NCI-H2081 (cell line): ENCODE data around the gene LSM12.
"Not testable (repeated sequence)": the region's sequence is repeated elsewhere in the genome, so short reads cannot be mapped to it uniquely, and the experiment has no call there.

Source experiments
- DNase-seq, 2 experiments: peaks; one replicate each; lab custom pipeline; 2025; lab: John Stamatoyannopoulos, UW

Gene LSM12

DNA sequence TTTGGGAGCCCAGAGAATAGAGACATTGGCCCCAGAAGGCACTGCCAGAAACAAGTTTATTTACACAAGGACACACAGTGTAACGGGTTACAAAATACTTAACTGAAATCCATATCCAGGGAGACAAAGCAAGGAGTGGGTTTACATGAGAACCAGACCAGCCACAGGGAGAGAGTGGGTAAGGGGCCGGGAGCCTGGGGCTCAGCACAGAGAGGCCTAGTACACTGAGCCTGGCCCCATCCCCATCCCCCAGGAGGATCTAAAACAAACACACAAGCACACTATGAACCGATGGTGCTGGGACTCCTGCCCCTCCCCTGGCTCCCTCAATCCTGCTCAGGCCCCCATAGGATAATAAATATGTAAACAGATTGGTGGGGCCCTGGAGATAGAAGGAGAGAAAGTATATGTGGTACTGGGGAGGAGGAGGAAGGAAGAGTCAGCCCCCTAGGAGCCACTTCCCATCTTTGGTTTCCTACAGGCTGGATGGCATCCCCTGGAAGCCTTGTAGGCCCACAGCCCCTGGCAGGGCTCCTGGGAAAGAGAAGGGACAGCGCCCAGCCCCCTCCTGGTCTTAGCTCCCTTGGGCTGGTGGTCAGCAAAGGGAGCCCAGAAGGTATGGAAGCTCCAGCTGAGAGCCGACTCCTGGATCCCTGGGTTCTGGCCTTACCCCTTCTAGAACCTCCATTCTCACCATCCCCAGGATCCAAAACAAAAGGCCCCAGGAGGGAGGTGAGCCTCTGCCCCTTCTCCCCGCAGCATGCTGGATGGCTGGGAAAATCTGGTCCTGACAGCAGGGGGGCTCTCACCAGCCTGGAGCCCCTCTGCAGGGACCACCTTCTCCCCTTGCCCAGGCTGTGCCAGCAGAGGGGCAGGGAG, 10.5 kb upstream of the LSM12 start:
- no peak for DNase-seq

DNA sequence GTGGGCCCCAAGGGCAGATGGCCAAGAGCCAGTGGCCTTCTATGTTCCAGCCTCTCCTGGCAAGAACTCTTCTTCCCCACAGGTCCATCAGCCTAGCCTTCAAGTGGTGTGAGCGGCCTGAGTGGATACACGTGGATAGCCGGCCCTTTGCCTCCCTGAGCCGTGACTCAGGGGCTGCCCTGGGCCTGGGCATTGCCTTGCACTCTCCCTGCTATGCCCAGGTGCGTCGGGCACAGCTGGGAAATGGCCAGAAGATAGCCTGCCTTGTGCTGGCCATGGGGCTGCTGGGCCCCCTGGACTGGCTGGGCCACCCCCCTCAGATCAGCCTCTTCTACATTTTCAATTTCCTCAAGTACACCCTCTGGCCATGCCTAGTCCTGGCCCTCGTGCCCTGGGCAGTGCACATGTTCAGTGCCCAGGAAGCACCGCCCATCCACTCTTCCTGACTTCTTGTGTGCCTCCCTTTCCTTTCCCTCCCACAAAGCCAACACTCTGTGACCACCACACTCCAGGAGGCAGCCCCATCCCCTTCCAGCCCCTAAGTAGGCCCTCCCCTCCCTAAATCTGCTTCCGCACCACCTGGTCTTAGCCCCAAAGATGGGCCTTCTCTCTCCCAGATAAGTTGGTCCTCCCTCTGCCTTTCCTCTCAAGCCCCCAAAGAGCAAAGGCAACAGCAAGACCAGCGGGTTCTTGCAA, 9.3 kb upstream of the LSM12 start:
- DNase-seq = no peak

DNA sequence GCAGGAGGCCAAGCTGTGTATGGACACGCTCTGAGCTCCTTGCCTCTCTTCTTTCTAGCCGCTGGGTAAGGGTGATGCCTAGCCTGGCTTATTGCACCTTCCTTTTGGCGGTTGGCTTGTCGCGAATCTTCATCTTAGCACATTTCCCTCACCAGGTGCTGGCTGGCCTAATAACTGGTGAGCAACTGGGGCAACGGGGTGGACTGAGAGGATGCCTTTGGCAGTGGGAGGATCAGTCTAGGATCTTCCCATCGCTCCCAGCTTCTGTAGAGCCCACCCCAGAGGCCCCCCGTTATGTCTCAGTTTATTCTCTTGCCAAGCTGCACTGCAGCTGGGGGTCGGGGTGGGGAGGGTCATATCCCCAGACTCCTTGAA, 8.4 kb upstream of the LSM12 start:
- no peak for DNase-seq

DNA sequence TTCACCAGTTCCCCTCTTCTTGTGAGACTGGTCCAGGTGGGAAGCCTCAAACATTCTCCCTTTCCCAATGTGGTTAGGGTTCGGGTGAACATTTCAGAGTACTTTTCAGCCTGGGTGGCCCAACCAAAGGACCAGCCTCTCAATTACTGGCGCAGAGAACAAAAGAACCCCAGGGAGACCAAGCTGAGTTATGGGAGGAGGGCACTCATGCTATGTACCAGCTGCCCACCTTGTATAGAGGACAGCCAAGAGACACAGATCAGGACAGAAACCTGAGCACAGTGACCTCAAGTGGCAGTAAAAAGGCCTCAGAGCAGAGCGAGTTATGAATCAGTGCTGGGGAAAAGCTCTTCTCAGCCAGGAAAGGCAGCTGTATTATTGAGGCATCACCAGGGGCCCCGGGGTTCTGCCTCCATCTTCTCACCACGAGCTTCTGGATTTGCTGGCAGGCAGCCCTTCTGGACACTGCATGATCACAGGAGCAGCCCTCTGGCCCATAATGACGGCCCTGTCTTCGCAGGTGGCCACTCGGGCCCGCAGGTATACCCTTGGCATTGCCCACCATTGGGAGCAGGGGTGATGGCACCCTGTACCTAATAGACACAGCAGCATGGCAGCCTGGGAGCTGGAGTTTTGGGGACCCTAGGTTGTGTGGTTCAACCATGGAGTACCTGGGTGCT, 7.9 kb upstream of the LSM12 start:
- DNase-seq = peak in 1 of 2 experiments; percentile 59

DNA sequence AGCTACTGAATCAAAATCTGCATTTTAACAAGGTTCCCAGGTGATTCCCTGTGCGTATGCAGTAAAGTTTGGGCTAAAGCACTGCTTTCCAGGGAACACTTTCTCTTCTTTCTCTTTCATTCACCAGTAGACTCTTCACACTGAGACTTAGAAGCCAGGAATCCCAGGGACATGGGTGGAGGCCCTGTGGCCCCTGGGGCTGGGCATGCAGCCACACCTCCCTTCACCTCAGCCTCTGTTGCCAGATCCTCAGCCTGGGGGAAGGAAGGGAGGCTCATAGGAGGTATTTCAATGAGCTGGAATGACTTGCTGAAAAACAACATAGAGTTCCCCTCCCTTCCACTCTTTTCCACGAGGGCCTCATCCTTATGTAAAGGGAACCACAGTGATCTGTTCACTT, 5.3 kb upstream of the LSM12 start:
- no peak for DNase-seq

DNA sequence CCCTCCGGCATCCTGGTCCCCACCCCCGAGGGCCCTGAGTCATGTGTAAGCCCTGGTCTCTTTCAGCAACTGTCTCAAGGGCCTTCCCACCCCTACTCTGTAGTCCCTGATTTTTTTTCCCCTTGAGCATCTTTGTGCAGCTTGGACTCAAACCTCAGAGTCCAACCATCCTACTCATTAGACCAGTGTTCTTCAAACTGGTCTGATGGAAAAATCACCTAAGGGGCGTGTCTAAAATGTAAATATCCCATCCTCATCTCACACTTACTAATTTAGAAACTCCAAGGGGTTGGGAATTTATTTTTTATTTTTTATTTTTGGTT, 4.7 kb upstream of the LSM12 start:
- DNase-seq = no peak

DNA sequence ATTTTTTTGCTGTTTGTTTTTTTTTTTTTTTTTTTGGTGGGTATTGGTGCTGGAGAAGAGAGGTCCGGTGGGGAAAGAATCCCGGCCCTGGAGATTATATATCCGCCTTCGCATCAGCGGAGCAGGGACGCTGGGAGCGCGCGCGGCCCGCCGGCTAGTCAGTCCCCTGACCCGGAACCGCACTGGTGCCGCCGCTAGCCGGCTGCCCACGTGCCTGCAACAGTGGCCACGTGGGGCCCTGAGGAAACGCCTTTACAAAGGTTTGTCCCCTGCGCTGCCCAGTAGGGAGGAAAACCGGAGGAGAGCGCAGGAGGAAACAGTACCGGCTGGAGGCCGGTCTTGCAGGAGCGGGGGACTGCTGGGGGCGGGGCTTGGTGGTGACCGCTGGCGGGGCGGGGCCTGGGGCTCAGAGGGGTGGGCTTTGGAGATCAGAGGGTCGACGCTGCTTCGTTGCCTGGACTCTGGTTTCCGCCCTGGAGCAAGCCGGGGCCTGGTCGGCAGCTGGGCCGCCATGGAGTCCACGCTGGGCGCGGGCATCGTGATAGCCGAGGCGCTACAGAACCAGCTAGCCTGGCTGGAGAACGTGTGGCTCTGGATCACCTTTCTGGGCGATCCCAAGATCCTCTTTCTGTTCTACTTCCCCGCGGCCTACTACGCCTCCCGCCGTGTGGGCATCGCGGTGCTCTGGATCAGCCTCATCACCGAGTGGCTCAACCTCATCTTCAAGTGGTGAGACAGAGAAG, 4.2 kb upstream of the LSM12 start, which contains the start of gene G6PC3:
TSS of gene G6PC3 (plus strand) at position 281 of the 743 bp plus-strand sequence. CDS start at position 512, 231 bp downstream.
- peak; percentile 98 to 99 for DNase-seq

DNA sequence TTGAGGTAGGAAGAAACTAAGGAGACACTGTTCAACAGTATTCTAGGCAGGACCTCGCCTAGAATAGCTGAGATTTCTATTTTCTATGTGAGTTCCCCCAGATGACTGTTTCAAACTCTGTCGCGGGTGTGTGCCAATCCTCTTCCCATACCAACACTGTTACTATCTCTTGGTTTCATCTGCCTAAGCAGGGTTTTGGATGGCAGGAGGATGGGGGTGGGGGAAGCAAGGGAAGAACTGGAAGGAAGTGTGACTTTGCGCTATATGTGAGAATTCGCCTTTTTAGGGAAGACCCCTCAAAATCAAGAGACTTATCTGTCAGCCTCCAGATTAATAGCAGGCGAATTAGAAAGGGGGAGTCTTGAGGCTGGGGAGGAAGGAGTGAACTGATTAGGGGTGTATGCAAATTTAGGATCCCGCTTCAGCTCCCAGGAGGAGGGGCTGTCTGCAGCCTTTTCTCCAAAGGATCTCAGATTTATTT, 3.5 kb upstream of the LSM12 start:
- DNase-seq = no peak

DNA sequence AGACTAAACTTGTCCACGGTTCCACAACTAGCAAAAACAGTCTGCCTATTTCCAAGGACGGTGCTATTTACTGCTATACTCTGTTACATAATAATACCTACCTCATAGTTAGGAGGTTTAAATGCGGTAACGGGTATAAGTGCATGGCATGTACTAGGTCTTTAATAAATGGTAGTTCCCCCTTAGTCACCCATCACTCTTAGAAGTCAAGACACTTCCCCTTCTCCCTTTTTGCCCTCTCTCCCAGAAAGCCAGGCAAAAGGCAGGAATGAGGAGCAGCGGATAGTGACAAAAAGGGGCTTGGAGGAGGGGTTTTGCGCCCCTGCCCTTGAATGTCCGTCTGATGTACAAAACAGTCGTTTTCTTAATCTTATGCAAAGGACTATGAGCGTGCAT, 1.1 kb upstream of the LSM12 start:
- no peak for DNase-seq

DNA sequence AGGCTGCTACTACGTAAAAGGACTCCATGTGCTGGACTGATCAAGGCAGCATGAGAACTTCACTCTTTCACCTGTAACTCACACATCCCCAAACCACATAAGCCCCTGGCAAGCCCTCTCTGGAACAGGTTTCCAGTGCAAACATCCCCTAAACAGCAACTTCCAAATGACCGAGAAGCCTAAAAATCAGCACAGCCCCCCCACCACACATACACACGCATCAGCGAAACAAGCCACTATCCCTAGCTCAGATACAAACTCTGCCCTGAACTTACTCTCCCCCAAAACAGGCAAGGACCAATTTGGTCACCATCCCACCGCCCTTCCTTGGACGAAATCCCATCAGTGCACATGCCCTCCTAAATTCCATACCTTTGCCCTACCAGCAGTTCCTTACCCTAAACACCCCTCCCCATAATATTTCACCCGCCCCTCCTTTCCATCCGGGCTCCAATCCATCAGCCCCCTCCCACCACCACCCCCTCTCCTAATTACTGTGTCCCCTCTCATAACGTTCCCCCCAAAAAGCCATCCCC, 735 bp downstream of the LSM12 start:
- DNase-seq = no peak

DNA sequence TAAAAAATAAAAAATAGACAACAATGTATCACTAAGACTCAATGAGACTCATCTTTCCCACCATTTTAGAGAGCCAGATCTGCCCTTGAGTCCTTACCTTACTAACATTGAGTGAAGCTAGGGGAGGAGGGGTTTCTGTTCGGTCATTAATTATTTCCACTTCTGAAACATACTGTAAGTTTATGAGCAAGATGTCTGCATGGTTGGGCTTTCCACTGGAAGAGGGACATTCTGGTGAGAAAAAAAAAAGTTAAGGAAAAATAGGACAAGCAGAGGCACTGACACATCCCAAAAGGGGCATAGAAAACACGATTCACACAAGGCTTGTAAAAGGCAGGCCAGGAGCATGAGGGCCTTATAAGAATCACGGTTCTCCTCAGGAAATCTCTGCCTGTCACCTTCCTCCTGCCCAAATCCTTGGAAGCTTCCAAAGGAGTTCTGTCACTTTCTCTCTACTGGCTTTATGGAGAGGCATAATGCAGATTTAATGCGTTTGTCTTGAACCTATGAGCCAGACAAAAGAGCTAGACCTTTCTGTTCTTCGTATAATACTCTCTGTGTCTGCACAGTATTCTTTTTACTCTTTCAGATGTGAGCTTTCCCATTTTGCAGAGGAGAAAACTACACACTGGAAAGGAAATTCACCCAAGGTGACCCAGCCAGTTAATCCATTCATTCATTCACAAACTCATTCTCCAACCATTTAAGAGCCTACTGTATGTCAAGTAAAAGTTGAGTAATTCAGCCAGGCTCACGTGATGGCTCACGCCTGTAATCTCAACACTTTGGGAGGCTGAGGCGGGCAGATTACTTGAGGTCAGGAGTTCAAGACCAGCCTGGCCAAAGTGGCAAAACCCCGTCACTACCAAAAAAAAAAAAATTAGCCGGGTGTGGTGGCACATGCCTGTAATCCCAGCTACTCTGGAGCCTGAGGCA, 2.5 kb downstream of the LSM12 start:
- DNase-seq = no peak

DNA sequence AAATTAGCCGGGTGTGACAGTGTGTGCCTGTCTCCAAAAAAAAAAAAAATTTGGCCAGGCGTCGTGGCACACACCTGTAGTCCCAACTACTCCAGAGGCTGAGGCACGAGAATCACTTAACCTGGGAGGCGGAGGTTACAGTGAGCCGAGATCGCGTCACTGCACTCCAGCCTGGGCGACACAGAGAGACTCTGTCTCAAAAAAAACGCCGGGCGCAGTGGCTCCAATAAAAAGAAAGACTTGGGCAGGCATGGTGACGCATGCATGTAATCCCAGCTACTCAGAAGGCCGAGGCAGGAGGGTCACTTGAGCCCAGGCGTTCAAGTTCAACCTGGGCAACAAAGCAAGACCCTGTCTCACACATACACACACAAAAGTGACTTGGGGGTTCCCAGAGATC, 3.6 kb downstream of the LSM12 start:
- DNase-seq = no peak

DNA sequence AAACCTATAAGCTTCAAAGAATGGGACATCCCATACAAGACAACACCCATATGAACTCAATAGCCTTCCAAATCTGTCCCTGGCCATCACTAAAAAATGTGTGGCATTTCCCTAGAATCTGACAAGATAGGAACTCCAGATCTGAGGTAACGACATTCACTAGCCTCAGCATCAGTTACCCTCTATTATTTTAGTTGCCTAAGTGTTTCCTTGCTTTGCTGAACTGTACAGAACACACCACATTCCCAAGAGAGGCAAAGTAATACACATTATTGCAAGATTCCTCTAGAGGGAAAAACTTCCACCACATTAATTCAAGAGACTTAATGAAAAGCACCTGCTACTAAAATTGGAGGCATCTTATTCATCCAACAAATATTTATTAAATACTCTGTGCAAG, 5.0 kb downstream of the LSM12 start:
- no peak for DNase-seq

DNA sequence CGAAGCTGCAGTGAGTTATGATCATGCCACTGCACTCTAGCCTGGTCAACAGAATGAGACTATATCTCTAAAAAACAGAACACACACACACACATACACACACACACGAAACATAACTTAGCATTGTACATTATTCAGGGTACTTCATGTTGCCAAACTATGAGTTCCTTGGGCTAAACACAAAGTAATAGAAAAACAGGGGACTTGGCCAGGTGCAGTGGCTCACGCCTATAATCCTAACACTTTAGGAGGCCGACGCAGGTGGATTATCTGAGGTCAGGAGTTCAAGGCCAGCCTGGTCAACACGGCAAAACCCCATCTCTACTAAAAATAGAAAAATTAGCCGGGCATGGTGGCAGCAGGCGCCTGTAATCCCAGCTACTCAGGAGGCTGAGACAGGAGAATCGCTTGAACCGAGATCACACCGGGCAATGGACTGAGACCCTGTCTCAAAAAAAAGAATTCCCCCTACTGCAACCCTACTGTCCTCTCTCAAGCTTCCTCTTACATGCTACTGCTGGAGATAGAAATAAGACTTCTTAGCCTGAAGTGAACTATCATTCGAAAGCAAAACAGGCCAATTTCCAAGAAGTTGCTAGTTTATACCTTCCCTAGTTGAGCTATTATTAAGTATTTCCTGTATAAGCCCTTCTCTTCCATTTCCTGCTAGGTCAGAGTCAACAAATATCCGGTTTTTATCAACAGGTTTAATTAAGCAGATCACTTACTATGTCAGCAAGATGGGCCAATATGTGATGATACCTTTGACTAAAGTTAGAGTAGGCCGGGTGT, 7.2 kb downstream of the LSM12 start:
- no peak for DNase-seq

DNA sequence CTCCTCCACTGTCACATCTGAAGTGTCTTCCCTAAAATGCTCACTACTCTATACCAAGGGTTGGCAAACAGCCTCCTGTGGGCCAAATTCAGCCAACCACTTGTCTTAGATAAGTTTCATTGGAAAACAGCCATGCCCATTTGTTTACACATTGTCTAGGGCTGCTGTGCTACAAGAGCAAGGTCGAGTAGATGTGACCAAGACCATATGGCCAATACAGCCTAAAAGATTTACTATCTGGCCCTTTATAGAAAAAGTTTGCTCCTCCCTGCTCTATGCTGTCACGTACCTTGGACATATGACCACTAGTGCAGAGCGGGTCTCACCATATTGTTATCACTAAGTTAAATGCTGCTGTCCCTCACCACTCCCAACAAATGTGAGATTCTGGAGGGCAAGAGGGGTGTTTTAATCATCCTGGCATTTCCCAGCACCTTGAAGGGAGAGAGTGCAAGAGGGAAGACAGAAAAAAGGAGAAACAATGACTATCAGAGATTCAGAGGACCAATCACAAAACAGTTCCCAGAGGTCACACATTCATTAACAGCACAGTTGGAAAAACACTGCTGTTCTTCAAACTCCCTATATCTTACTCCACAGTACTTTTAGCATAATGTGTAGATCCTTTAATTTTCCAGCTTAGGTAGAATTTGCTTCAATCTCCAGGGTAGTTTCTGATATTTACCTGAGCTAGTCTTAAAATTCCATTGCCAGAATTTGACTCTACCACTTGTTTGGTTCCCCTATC, 13.2 kb downstream of the LSM12 start:
- DNase-seq = no peak

DNA sequence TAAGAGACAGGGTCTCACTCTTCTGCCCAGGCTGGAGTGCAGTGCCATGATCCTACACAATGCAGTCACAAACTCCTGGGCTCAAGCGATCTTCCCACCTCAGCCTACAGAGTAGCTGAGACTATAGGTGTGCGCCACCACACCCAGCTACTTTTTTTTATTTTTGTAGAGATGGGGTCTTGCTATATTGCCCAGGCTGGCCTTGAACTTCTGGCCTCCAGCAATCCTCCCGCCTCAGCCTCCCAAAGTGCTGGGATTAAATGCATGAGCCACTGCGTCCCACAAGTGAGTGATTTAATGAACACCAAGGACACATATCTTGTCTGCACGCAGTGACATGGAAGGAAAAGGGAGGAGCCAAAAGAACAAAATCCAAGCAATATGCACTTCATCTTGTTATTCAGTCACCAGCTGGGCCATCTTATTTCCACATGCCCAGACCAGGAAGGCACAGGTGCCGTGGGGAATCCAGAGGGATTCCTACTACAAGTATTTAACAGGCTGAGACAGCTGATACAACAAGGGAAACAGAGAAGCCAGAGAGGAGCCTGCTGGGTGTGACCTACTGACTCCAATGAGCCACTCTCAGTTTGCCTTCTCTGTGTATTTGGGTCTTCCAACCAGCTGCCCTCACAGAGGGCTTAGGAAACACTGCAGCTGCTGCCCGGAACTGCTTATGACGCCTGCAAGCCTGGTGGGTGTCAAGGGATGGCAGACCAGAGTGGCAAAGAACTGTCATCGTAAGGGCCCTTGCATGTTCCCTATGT, 17.0 kb downstream of the LSM12 start:
- DNase-seq = no peak

DNA sequence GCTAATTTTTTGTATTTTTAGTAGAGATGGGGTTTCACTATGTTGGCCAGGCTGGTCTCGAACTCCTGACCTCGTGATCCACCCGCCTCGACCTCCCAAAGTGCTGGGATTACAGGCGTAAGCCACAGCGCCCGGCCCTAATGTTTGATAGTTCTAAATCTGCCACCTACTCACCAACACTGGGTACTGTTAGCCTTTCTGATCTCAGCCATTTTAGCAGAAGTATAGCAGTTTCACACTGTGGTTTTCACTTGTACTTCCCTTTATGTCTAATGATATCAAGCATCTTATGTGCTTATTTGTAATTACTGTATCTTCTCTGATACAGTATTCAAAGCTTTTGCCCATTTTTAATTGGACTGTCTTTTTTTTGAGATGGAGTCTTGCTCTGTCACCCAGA, 19.6 kb downstream of the LSM12 start:
- DNase-seq = not testable (repeated sequence)

DNA sequence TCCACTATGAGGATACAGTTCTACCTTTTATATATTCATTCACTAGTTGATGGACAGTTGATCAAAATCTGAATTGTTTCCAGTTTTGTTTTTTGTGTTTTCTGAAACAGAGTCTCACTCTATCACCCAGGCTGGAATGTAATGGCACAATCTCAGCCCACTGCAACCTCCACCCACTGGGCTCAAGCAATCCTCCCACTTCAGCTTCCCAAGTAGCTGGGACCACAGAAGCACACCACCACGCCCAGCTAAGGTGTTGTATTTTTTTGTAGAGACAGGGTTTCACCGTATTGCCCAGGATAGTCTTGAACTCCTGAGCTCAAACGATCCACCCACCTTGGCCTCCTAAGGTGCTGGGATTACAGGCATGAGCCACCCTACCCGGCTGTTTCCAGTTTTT, 21.0 kb downstream of the LSM12 start:
- no peak for DNase-seq
